H1 (cell line): ENCODE results near the gene STARD8. TPM values are rescaled to one million over a fixed set of nuclear protein-coding genes. Genes with fewer than 3 reads are reported as not detected.

Experiments
- CTCF ChIA-PET: fragments of 300-600 bp; sonication (Branson Sonifier 250); formaldehyde crosslinking; loops from one replicate; lab custom pipeline; 2021; ENCODE audit not compliant: partially characterized antibody; lab: Charles Lee
- POLR2A ChIA-PET: fragments of 300-600 bp; sonication (Branson Sonifier 250); formaldehyde crosslinking; loops from one replicate; lab custom pipeline; 2021; ENCODE audit warnings: inconsistent platforms; ENCODE audit not compliant: partially characterized antibody; lab: Charles Lee
- DNase-seq, 2 experiments: peaks; one replicate each; pipeline versions ENCODE4 v3.0.0 to v3.0.0-alpha.2; 2010 to 2022; ENCODE audit warnings: low spot score in 2 of 2, low read depth in 1 of 2, mixed read lengths in 1 of 2
- FAIRE-seq: peaks from 2 replicates; lab custom pipeline; 2011; peaks lifted over from hg19 to GRCh38; lab: Jason Lieb, UNC
- H2AFZ ChIP-seq: 2 replicates; pipeline ENCODE4 v1.8.1; 2012; ENCODE audit warnings: low read length, inconsistent platforms
- H2AK5ac ChIP-seq: 2 replicates; pipeline ENCODE4 v1.6.1; 2013; ENCODE audit warnings: low read depth, low read length
- H2BK120ac ChIP-seq: replicated peaks from 2 replicates; pipeline ENCODE3; 2013; ENCODE audit warnings: low read depth, low read length, inconsistent platforms
- H2BK12ac ChIP-seq: 2 replicates; pipeline ENCODE4 v1.6.1; 2013; ENCODE audit warnings: low read depth, low read length
- H2BK15ac ChIP-seq: 2 replicates; pipeline ENCODE4 v1.6.1; 2013; ENCODE audit warnings: low read length
- H2BK20ac ChIP-seq: 2 replicates; pipeline ENCODE4 v1.6.1; 2013; ENCODE audit warnings: low read length
- H2BK5ac ChIP-seq: 2 replicates; pipeline ENCODE4 v1.6.1; 2013; ENCODE audit warnings: low read depth, low read length
- H3K14ac ChIP-seq: 2 replicates; pipeline ENCODE4 v1.6.1; 2013; ENCODE audit warnings: inconsistent platforms; ENCODE audit not compliant: insufficient read length
- H3K18ac ChIP-seq: 2 replicates; pipeline ENCODE4 v1.6.1; 2013; ENCODE audit warnings: low read length; ENCODE audit errors: extremely low read depth
- H3K23ac ChIP-seq: 2 replicates; pipeline ENCODE4 v1.6.1; 2013; ENCODE audit warnings: inconsistent platforms; ENCODE audit not compliant: insufficient read length
- H3K23me2 ChIP-seq: 2 replicates; pipeline ENCODE4 v1.6.1; 2013; ENCODE audit warnings: low read depth, low read length
- H3K27ac ChIP-seq: 2 replicates; pipeline ENCODE4 v1.6.1; 2011; ENCODE audit warnings: low read depth, low read length, inconsistent platforms
- H3K27me3 ChIP-seq, 4 experiments: replicated peaks in 1 of 4; 1 replicate in 1 of 4; 2 replicates in 3 of 4; pipeline versions ENCODE4 v1.6.1 to v1.8.1; 2011 to 2013; ENCODE audit warnings: low read length in 3 of 4, mild to moderate bottlenecking in 3 of 4, inconsistent platforms in 2 of 4, mixed read lengths in 2 of 4, moderate library complexity in 1 of 4; ENCODE audit not compliant: control insufficient read depth in 3 of 4, insufficient read depth in 3 of 4; ENCODE audit errors: extremely low read depth in 1 of 4
- H3K36me3 ChIP-seq, 4 experiments: 2 replicates each; pipeline versions ENCODE4 v1.6.1 to v1.8.1; 2011 to 2013; ENCODE audit warnings: mild to moderate bottlenecking in 4 of 4, low read length in 3 of 4, moderate library complexity in 2 of 4, control low read depth in 1 of 4, inconsistent platforms in 1 of 4; ENCODE audit not compliant: insufficient read depth in 4 of 4, control insufficient read depth in 2 of 4
- H3K4ac ChIP-seq: replicated peaks from 2 replicates; pipeline ENCODE3; 2013; ENCODE audit warnings: low read length, low read depth, mixed read lengths, inconsistent platforms; ENCODE audit not compliant: insufficient read length
- H3K4me1 ChIP-seq, 4 experiments: replicated peaks in 1 of 4; 1 replicate in 1 of 4; 2 replicates in 3 of 4; pipeline versions ENCODE4 v1.6.1 to v1.8.1; 2011 to 2013; ENCODE audit warnings: low read length in 3 of 4, inconsistent platforms in 2 of 4, mixed read lengths in 1 of 4; ENCODE audit not compliant: insufficient read depth in 4 of 4, control insufficient read depth in 3 of 4
- H3K4me2 ChIP-seq, 2 experiments: 2 replicates each; pipeline versions ENCODE4 v1.6.1 to v1.8.1; 2011 to 2013; ENCODE audit warnings: low read depth in 2 of 2, low read length in 2 of 2, control low read depth in 1 of 2, inconsistent platforms in 1 of 2, mild to moderate bottlenecking in 1 of 2; ENCODE audit not compliant: insufficient read depth in 1 of 2
- H3K4me3 ChIP-seq, 4 experiments: fragments of 200-600, 300-600 bp in 1 of 4; sonication (generic), shearing (Covaris generic), sonication (Bioruptor Twin) in 1 of 4; 2 replicates each; pipeline versions ENCODE4 v1.5.1 to v1.8.1; 2011 to 2016; ENCODE audit warnings: low read length in 4 of 4, low read depth in 3 of 4, control low read depth in 2 of 4, inconsistent platforms in 2 of 4, mild to moderate bottlenecking in 2 of 4, mixed read lengths in 1 of 4, moderate library complexity in 1 of 4; ENCODE audit not compliant: insufficient read depth in 2 of 4; ENCODE audit errors: extremely low read depth in 1 of 4
- H3K56ac ChIP-seq: replicated peaks from 2 replicates; pipeline ENCODE3; 2013; ENCODE audit warnings: low read depth, mild to moderate bottlenecking, mixed read lengths, low read length, inconsistent platforms; ENCODE audit not compliant: insufficient read length
- H3K79me1 ChIP-seq: 2 replicates; pipeline ENCODE4 v1.6.1; 2013; ENCODE audit warnings: low read depth, low read length, control low read depth
- H3K79me2 ChIP-seq, 2 experiments: 2 replicates each; pipeline versions ENCODE4 v1.6.1 to v1.8.1; 2012 to 2013; ENCODE audit warnings: low read length in 2 of 2, mild to moderate bottlenecking in 2 of 2, inconsistent platforms in 1 of 2; ENCODE audit not compliant: insufficient read depth in 2 of 2, control insufficient read depth in 1 of 2
- H3K9ac ChIP-seq, 4 experiments: replicated peaks in 1 of 4; 1 replicate in 1 of 4; 2 replicates in 3 of 4; pipeline versions ENCODE4 v1.6.1 to v1.8.1; 2011 to 2013; ENCODE audit warnings: low read depth in 3 of 4, low read length in 3 of 4, control low read depth in 2 of 4, mild to moderate bottlenecking in 2 of 4, moderate library complexity in 2 of 4, inconsistent platforms in 1 of 4; ENCODE audit errors: extremely low read depth in 1 of 4
- H3K9me3 ChIP-seq, 2 experiments: 2 replicates each; pipeline versions ENCODE4 v1.6.1 to v1.8.1; 2012 to 2013; ENCODE audit warnings: mild to moderate bottlenecking in 2 of 2, moderate library complexity in 2 of 2, control low read depth in 1 of 2, inconsistent platforms in 1 of 2, low read depth in 1 of 2, low read length in 1 of 2, mixed read lengths in 1 of 2; ENCODE audit not compliant: insufficient read depth in 2 of 2
- H4K20me1 ChIP-seq, 2 experiments: replicated peaks in 1 of 2; 2 replicates each; pipeline versions ENCODE3 to v1.8.1; 2011 to 2013; ENCODE audit warnings: inconsistent platforms in 2 of 2, low read length in 2 of 2, mild to moderate bottlenecking in 1 of 2; ENCODE audit not compliant: insufficient read depth in 2 of 2, control insufficient read depth in 1 of 2
- H4K5ac ChIP-seq: 2 replicates; pipeline ENCODE4 v1.6.1; 2013; ENCODE audit warnings: low read length, low read depth, mixed read lengths, inconsistent platforms; ENCODE audit not compliant: insufficient read length
- H4K8ac ChIP-seq: 2 replicates; pipeline ENCODE4 v1.8.0; 2013; ENCODE audit warnings: mild to moderate bottlenecking, moderate library complexity, low read length, inconsistent platforms; ENCODE audit not compliant: insufficient read depth; ENCODE audit errors: extremely low read depth
- H4K91ac ChIP-seq: replicated peaks from 2 replicates; pipeline ENCODE3; 2013; ENCODE audit warnings: low read length, mixed read lengths, inconsistent platforms; ENCODE audit not compliant: insufficient read length
- EZH2 ChIP-seq: fragments of 200-600 bp; sonication (generic); IDR thresholded peaks from 2 replicates; pipeline ENCODE4 v1.7.1; 2012; ENCODE audit warnings: low read depth, mild to moderate bottlenecking, moderate library complexity, low read length, inconsistent platforms; ENCODE audit not compliant: severe bottlenecking
- POU5F1 ChIP-seq: IDR thresholded peaks from 2 replicates; pipeline ENCODE4 v1.6.1; 2011; ENCODE audit warnings: low read depth, mild to moderate bottlenecking, low read length, moderate library complexity
- RNF2 ChIP-seq: fragments of 200-900, 300-1000 bp; sonication (generic); IDR thresholded peaks from 2 replicates; pipeline ENCODE4 v1.7.1; 2016; ENCODE audit warnings: borderline replicate concordance, low read depth, mild to moderate bottlenecking, antibody characterized with exemption, low read length; ENCODE audit not compliant: poor library complexity, severe bottlenecking; ENCODE audit errors: missing control alignments
- SIX5 ChIP-seq: IDR thresholded peaks from 2 replicates; pipeline ENCODE4 v1.6.1; 2011; ENCODE audit warnings: mild to moderate bottlenecking, low read depth, low read length
- WGBS, 2 experiments: shearing (Covaris generic) in 1 of 2; methylation state at CpG; one replicate each; pipeline versions ENCODE4 v1.1.6 to v1.1.7; 2013 to 2015; ENCODE audit warnings: low lambda C conversion rate in 2 of 2, mixed read lengths in 2 of 2, inconsistent platforms in 1 of 2, low coverage in 1 of 2, missing lambda C conversion rate in 1 of 2; ENCODE audit not compliant: insufficient replicate concordance in 2 of 2, insufficient coverage in 1 of 2, insufficient read length in 1 of 2; ENCODE audit errors: extremely low coverage in 1 of 2, missing lambda C conversion rate in 1 of 2; 5-methylcytosine and 5-hydroxymethylcytosine counted together
- polyA plus RNA-seq, 7 experiments: library from polyadenylated mRNA; depleted of rRNA in 3 of 7; stranded (reverse) in 5 of 7; unstranded in 2 of 7; fragments of >200 nt in 5 of 7; fragments of 200-250 nt in 2 of 7; gene quantifications; 1 replicate in 5 of 7; 2 replicates in 1 of 7; 4 replicates in 1 of 7; pipeline versions ENCODE4 v1.2.1 to v1.2.3, GENCODE V29; 2011 to 2013; ENCODE audit warnings: missing spikeins in 2 of 7, mixed read lengths in 2 of 7
- total RNA-seq: library from RNA; stranded (reverse); fragmentation: NEBNext Ultra II Directional; extraction: Animal tissue kit (Norgen Biotek cat#: 25700); gene quantifications from 2 replicates; pipeline ENCODE4 v1.2.1, GENCODE V29; 2021
- TF ChIP-seq, protein P1 (sequence below): IDR thresholded peaks from 2 replicates; pipeline ENCODE4 v1.6.1; 2011; ENCODE audit warnings: low read depth, mild to moderate bottlenecking, low read length; ENCODE audit not compliant: insufficient read depth

The STARD8 gene
- total and polyA plus RNA-seq, 2 of the 8 experiments (the other 6 are each of a cell fraction or from before 2014, with no cell fraction given): 1.8 to 3.8 TPM

DNA sequence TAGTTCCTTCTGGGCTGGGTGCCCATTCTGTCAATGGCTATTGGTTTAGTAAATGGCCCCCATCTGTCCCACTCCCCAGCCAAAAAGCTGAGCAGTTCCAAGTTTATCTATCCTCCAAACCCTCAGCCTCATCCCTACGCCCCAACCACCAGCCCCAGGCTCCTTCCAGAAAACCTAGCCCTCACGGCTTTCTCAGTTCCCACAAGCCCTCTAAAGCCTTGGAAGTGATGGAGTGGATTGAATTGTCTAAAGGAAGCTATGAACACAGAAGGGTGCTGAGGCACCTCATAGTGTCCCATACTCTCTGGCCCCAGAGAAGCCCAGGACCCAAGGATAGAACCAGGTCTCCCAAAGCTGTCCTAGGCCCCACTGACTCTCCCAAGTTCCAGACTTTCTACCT, 105.8 kb downstream of the STARD8 start:
- CTCF ChIA-PET: no interaction called here

More for the DNA sequence above, 105.8 kb downstream of the STARD8 start:
- POLR2A ChIA-PET: no interaction called here
- Histone ChIP-seq H2BK12ac (no peak overlapping the region), H3K36me3 (no peaks in the 10 kb centered on the region), H3K4me1 (no peaks in the 10 kb centered on the region), H3K27ac (no peak overlapping the region), H2AK5ac (no peak overlapping the region), H3K23me2 (no peaks in the 10 kb centered on the region), H2BK120ac (no peak overlapping the region)
- FAIRE-seq: no peak
- TF ChIP-seq, protein P1, sequence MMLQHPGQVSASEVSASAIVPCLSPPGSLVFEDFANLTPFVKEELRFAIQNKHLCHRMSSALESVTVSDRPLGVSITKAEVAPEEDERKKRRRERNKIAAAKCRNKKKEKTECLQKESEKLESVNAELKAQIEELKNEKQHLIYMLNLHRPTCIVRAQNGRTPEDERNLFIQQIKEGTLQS: no peak
- TF ChIP-seq POU5F1: no peak
- no peak for TF ChIP-seq EZH2
- TF ChIP-seq SIX5: no peak
- TF ChIP-seq RNF2: no peak
- TF ChIP-seq, all 59 proteins: peak for 0
- Histone ChIP-seq H3K4me3 (no peak overlapping the region), H4K5ac (no peak overlapping the region), H2BK5ac (no peak overlapping the region), H3K14ac (no peak overlapping the region), H4K8ac (no peak overlapping the region), H2AFZ (no peak overlapping the region), H3K4ac (no peak overlapping the region), H3K4me2 (no peak overlapping the region), H3K27me3 (no peaks in the 10 kb centered on the region), H4K91ac (no peak overlapping the region), H3K79me2 (no peaks in the 10 kb centered on the region), H2BK15ac (no peak overlapping the region), H2BK20ac (no peak overlapping the region), H3K79me1 (no peaks in the 10 kb centered on the region), H3K9ac (no peak overlapping the region), H3K23ac (no peak overlapping the region), H3K18ac (no peak overlapping the region), H3K56ac (no peak overlapping the region), H3K9me3 (no peaks in the 10 kb centered on the region), H4K20me1 (no peaks in the 10 kb centered on the region)
- WGBS, 2 experiments: 81% methylated on average over 2 of the region's 2 CpGs; no CpG with 5 or more reads in 1 of the 2 experiments
- DNase-seq: no peak
